GM21367 (cell line): ENCODE measurements around the gene TCEA3.

Source experiments
- ATAC-seq: cut with Tn5 transposase; IDR thresholded peaks from one replicate; pipeline ENCODE4 v1.9.1; 2021; ENCODE audit not compliant: unreplicated experiment

TCEA3 gene

GRCh38 chr1:23369335-23370013 is 55.1 kb downstream of the TCEA3 start, which contains the start of gene ZNF436:
Gene ZNF436, minus strand, starts transcription at chr1:23369836. Its CDS starts 1,831 bp downstream, at chr1:23368005.
- ATAC-seq: no peak

- peak; percentile 50 for ATAC-seq
Observed at GRCh38 chr1:23368562-23369334, 55.8 kb downstream of the TCEA3 start.

- peak; percentile 80 for ATAC-seq
Observed at GRCh38 chr1:23367791-23368561, 56.6 kb downstream of the TCEA3 start.

GRCh38 chr1:23367451-23367790 is 57.1 kb downstream of the TCEA3 start:
- ATAC-seq: no peak

GRCh38 chr1:23366598-23366997 is 58.0 kb downstream of the TCEA3 start:
- no peak for ATAC-seq

- ATAC-seq: no peak
Observed at GRCh38 chr1:23366146-23366545, 58.4 kb downstream of the TCEA3 start.

GRCh38 chr1:23362218-23362713 is 62.3 kb downstream of the TCEA3 start:
- ATAC-seq: no peak

GRCh38 chr1:23358310-23358875 is 66.2 kb downstream of the TCEA3 start:
- ATAC-seq: no peak

- no peak for ATAC-seq
Observed at GRCh38 chr1:23357138-23357908, 67.2 kb downstream of the TCEA3 start.

GRCh38 chr1:23356471-23357137 is 67.9 kb downstream of the TCEA3 start:
- ATAC-seq: no peak

GRCh38 chr1:23354245-23354644 is 70.3 kb downstream of the TCEA3 start:
- ATAC-seq: no peak

GRCh38 chr1:23352096-23352695 is 72.4 kb downstream of the TCEA3 start:
- no peak for ATAC-seq

- ATAC-seq: no peak
Observed at GRCh38 chr1:23345920-23346319, 78.6 kb downstream of the TCEA3 start.

- ATAC-seq: no peak
Observed at GRCh38 chr1:23344987-23345472, 79.5 kb downstream of the TCEA3 start.

- ATAC-seq: peak; percentile 90
Observed at GRCh38 chr1:23344111-23344986, 80.2 kb downstream of the TCEA3 start, which contains the start of gene HNRNPR. Gene HNRNPR, minus strand, starts transcription at chr1:23344284. Its CDS starts 3,276 bp downstream, at chr1:23341008.

- peak; percentile 18 for ATAC-seq
Observed at GRCh38 chr1:23343221-23344110, 81.1 kb downstream of the TCEA3 start.
